WTC11 (cell line): ENCODE measurements around the gene FSTL4. TPM values are rescaled to one million over a fixed set of nuclear protein-coding genes. Genes with fewer than 3 reads are reported as not detected.

Experiments
- ATAC-seq: fragments of 200-7000 bp; cut with Tn5 transposase; 2 replicates; pipeline ENCODE4 v1.10.0; 2021; ENCODE audit warnings: mild to moderate bottlenecking, moderate library complexity
- CTCF ChIA-PET: fragments of 300-600 bp; sonication (Branson Sonifier 250); formaldehyde crosslinking; loops from one replicate; lab custom pipeline; 2021; ENCODE audit warnings: antibody characterized with exemption; lab: Charles Lee
- POLR2A ChIA-PET: fragments of 350-600 bp; sonication (Branson Sonifier 250); formaldehyde crosslinking; loops from one replicate; lab custom pipeline; 2021; ENCODE audit warnings: antibody characterized with exemption; lab: Charles Lee
- DNase-seq: peaks from one replicate; pipeline ENCODE4 v3.0.0; 2021; ENCODE audit warnings: low spot score
- H3K27ac Mint-ChIP-seq: 2 replicates; pipeline ENCODE4 v1.8.0; 2021; ENCODE audit warnings: mixed read lengths
- H3K27me3 Mint-ChIP-seq: 2 replicates; pipeline ENCODE4 v1.8.0; 2021; ENCODE audit warnings: low read depth, mild to moderate bottlenecking, moderate library complexity, mixed read lengths
- H3K36me3 Mint-ChIP-seq: 2 replicates; pipeline ENCODE4 v1.8.0; 2021; ENCODE audit warnings: mixed read lengths
- H3K4me1 Mint-ChIP-seq: 2 replicates; pipeline ENCODE4 v1.8.0; 2022; ENCODE audit warnings: mixed read lengths
- H3K4me3 Mint-ChIP-seq: 2 replicates; pipeline ENCODE4 v1.8.0; 2021; ENCODE audit warnings: mild to moderate bottlenecking, moderate library complexity, mixed read lengths
- H3K9me3 Mint-ChIP-seq: 2 replicates; pipeline ENCODE4 v1.8.0; 2021; ENCODE audit warnings: mixed read lengths
- AFF4 ChIP-seq: sonication (generic); formaldehyde crosslinking; IDR thresholded peaks from 2 replicates; pipeline ENCODE4 v1.8.1; 2023; ENCODE audit warnings: mild to moderate bottlenecking, missing genetic modification reagents, borderline replicate concordance
- AR ChIP-seq: fragments of 250-450 bp; sonication (Bioruptor Pico); IDR thresholded peaks from 2 replicates; pipeline ENCODE4 v1.9.0; 2021; ENCODE audit warnings: mild to moderate bottlenecking
- ATF1 ChIP-seq: sonication (generic); formaldehyde crosslinking; IDR thresholded peaks from 2 replicates; pipeline ENCODE4 v1.8.1; 2023; ENCODE audit warnings: mild to moderate bottlenecking, moderate library complexity, missing genetic modification reagents
- E2F1 ChIP-seq: sonication (generic); formaldehyde crosslinking; IDR thresholded peaks from 2 replicates; pipeline ENCODE4 v1.8.0; 2022; ENCODE audit warnings: mild to moderate bottlenecking, missing genetic modification reagents
- ERG ChIP-seq: fragments of 250-450 bp; sonication (Bioruptor Pico); IDR thresholded peaks from 2 replicates; pipeline ENCODE4 v1.8.0; 2021; ENCODE audit warnings: mild to moderate bottlenecking
- FOXJ3 ChIP-seq: sonication (generic); formaldehyde crosslinking; IDR thresholded peaks from 2 replicates; pipeline ENCODE4 v1.9.0; 2021; ENCODE audit warnings: missing genetic modification reagents, mild to moderate bottlenecking, borderline replicate concordance
- FOXK1 ChIP-seq: sonication (generic); formaldehyde crosslinking; IDR thresholded peaks from 2 replicates; pipeline ENCODE4 v1.8.0; 2022; ENCODE audit warnings: mild to moderate bottlenecking, moderate library complexity, missing genetic modification reagents
- GTF2I ChIP-seq: fragments of 250-450 bp; sonication (Bioruptor Pico); conservative IDR thresholded peaks from 2 replicates; pipeline ENCODE4 v1.4.0; 2021; ENCODE audit warnings: mild to moderate bottlenecking
- HMGA2 ChIP-seq: fragments of 250-450 bp; sonication (Bioruptor Pico); IDR thresholded peaks from 2 replicates; pipeline ENCODE4 v1.4.0; 2021; ENCODE audit warnings: mild to moderate bottlenecking, moderate library complexity
- IRF1 ChIP-seq: sonication (generic); formaldehyde crosslinking; IDR thresholded peaks from 2 replicates; pipeline ENCODE4 v1.8.0; 2023; ENCODE audit warnings: missing genetic modification reagents
- MAX ChIP-seq: sonication (generic); formaldehyde crosslinking; IDR thresholded peaks from 2 replicates; pipeline ENCODE4 v1.8.0; 2022; ENCODE audit warnings: mild to moderate bottlenecking, missing genetic modification reagents
- MLX ChIP-seq: sonication (generic); formaldehyde crosslinking; IDR thresholded peaks from 2 replicates; pipeline ENCODE4 v1.8.1; 2023; ENCODE audit warnings: mild to moderate bottlenecking, missing genetic modification reagents, moderate library complexity
- MXD4 ChIP-seq: fragments of 250-450 bp; sonication (Bioruptor Pico); IDR thresholded peaks from 2 replicates; pipeline ENCODE4 v1.8.0; 2021; ENCODE audit warnings: mild to moderate bottlenecking, moderate library complexity, borderline replicate concordance
- NFATC4 ChIP-seq: fragments of 250-450 bp; sonication (Bioruptor Pico); IDR thresholded peaks from 2 replicates; pipeline ENCODE4 v1.9.0; 2021; ENCODE audit warnings: mild to moderate bottlenecking
- OVOL2 ChIP-seq: fragments of 250-450 bp; sonication (Bioruptor Pico); IDR thresholded peaks from 2 replicates; pipeline ENCODE4 v1.9.0; 2021; ENCODE audit warnings: mild to moderate bottlenecking, borderline replicate concordance
- RELA ChIP-seq: sonication (generic); formaldehyde crosslinking; IDR thresholded peaks from 2 replicates; pipeline ENCODE4 v1.8.1; 2022; ENCODE audit warnings: missing genetic modification reagents, mild to moderate bottlenecking, borderline replicate concordance
- SMAD4 ChIP-seq: sonication (generic); formaldehyde crosslinking; IDR thresholded peaks from 2 replicates; pipeline ENCODE4 v1.8.0; 2022; ENCODE audit warnings: mild to moderate bottlenecking, missing genetic modification reagents
- SOX15 ChIP-seq: fragments of 250-450 bp; sonication (Bioruptor Pico); IDR thresholded peaks from 2 replicates; pipeline ENCODE4 v1.9.0; 2021; ENCODE audit warnings: mild to moderate bottlenecking
- TEAD4 ChIP-seq: sonication (generic); formaldehyde crosslinking; IDR thresholded peaks from 2 replicates; pipeline ENCODE4 v1.8.0; 2022; ENCODE audit warnings: mild to moderate bottlenecking, missing genetic modification reagents
- ZNF219 ChIP-seq: sonication (generic); formaldehyde crosslinking; IDR thresholded peaks from 2 replicates; pipeline ENCODE4 v1.8.0; 2023; ENCODE audit warnings: missing genetic modification reagents, mild to moderate bottlenecking, borderline replicate concordance
- ZNF263 ChIP-seq: sonication (generic); formaldehyde crosslinking; IDR thresholded peaks from 2 replicates; pipeline ENCODE4 v1.8.1; 2022; ENCODE audit warnings: low read depth, mild to moderate bottlenecking, moderate library complexity, missing genetic modification reagents
- total RNA-seq: library from RNA; stranded (reverse); gene quantifications from 3 replicates; pipeline ENCODE4 v1.2.3, GENCODE V29; 2021

Gene FSTL4
- total RNA-seq, 1 experiment from 2014 or later = 6.1 TPM

GRCh38 chr5:133474851-133475590 lies 137.3 kb downstream of the FSTL4 start:
- Mint-ChIP-seq H3K4me1 (no peaks in the 10 kb centered on the region; the same call in none of the 2 replicates), H3K36me3 (no peaks in the 10 kb centered on the region), H3K27me3 (no peaks in the 10 kb centered on the region), H3K9me3 (no peaks in the 10 kb centered on the region), H3K27ac (no peak overlapping the region), H3K4me3 (no peak overlapping the region)
- TF ChIP-seq ZNF219 (CRISPR knock-in tag) = no peak
- CTCF ChIA-PET = interaction anchor here (1.5 to 2.1 kb wide), 4 partner anchors 15 to 54 kb away, joined by 3 to 7 read pairs (median 6); no protein-coding TSS in a partner anchor
- POLR2A ChIA-PET = no interaction called here
- no peak for ATAC-seq
- no peak for DNase-seq

- no peak for DNase-seq
- no peaks in the 10 kb centered on the region for H3K9me3 Mint-ChIP-seq
- no peak overlapping the region for H3K4me3 Mint-ChIP-seq
- no peak overlapping the region for H3K27ac Mint-ChIP-seq
- ChIA-PET POLR2A (no interaction called here), CTCF (interaction anchor here (1.5 to 2.0 kb wide), 2 partner anchors 13 to 52 kb away, joined by 3 to 6 read pairs; no protein-coding TSS in a partner anchor)
- H3K4me1 Mint-ChIP-seq = peaks cover 13% of the 10 kb centered on the region
- H3K36me3 Mint-ChIP-seq = no peaks in the 10 kb centered on the region
- no peak for ATAC-seq
- TF ChIP-seq IRF1 (no peak), SOX15 (CRISPR knock-in tag) (no peak), MLX (CRISPR knock-in tag) (no peak), FOXK1 (no peak), AFF4 (CRISPR knock-in tag) (no peak)
- no peaks in the 10 kb centered on the region for H3K27me3 Mint-ChIP-seq
Observed at GRCh38 chr5:133473291-133473690, 139.1 kb downstream of the FSTL4 start.

- Mint-ChIP-seq H3K27me3 (no peaks in the 10 kb centered on the region), H3K36me3 (no peaks in the 10 kb centered on the region), H3K9me3 (no peaks in the 10 kb centered on the region), H3K4me1 (peaks cover 13% of the 10 kb centered on the region), H3K27ac (no peak overlapping the region), H3K4me3 (no peak overlapping the region)
- ATAC-seq (no peak), DNase-seq (no peak)
- ChIA-PET POLR2A (no interaction called here), CTCF (interaction anchor here (2.0 kb wide), 1 partner anchor 13 kb away, joined by 6 read pairs; no protein-coding TSS in a partner anchor)
- TF ChIP-seq TEAD4 (CRISPR knock-in tag) (no peak), NFATC4 (CRISPR knock-in tag) (no peak), E2F1 (CRISPR knock-in tag) (no peak), ZNF263 (CRISPR knock-in tag) (no peak), SOX15 (CRISPR knock-in tag) (no peak), GTF2I (CRISPR knock-in tag) (no peak), AR (no peak), ERG (no peak), ATF1 (CRISPR knock-in tag) (no peak), SMAD4 (CRISPR knock-in tag) (no peak), HMGA2 (no peak), FOXJ3 (CRISPR knock-in tag) (no peak), OVOL2 (CRISPR knock-in tag) (no peak), MAX (CRISPR knock-in tag) (no peak), MXD4 (no peak), RELA (CRISPR knock-in tag) (no peak)
Observed at GRCh38 chr5:133472829-133473228, 139.5 kb downstream of the FSTL4 start.
